ENCODE data around the gene HLF. TPM values are rescaled to one million over a fixed set of nuclear protein-coding genes. Genes with fewer than 3 reads are reported as not detected.

HLF gene
- total and polyA plus RNA-seq, 2 of the 4 experiments (the other 2 are of a cell fraction) = 0.18 TPM; not detected in 1

- Histone ChIP-seq H3K23ac (ENCODE audit: low read depth, low read length) (no peak overlapping the region), H3K36me3 (ENCODE audit: control insufficient read depth, insufficient read depth, low read length) (no peaks in the 10 kb centered on the region), H3K4me2 (ENCODE audit: low read depth, low read length) (no peak overlapping the region), H2AFZ (replicated peaks; ENCODE audit: low read length, poor library complexity) (no peak overlapping the region), H4K91ac (ENCODE audit: insufficient read depth, low read depth, low read length) (no peak overlapping the region), H3K9ac (ENCODE audit: low read depth, low read length) (no peak overlapping the region), H4K5ac (ENCODE audit: low read depth, low read length) (no peak overlapping the region), H3K27me3 (ENCODE audit: control insufficient read depth, insufficient read depth, low read length) (no peaks in the 10 kb centered on the region; the same call in 1 of the 2 replicates), H2BK5ac (ENCODE audit: low read depth, low read length, poor library complexity, severe bottlenecking) (no peak overlapping the region), H4K20me1 (ENCODE audit: insufficient read depth, low read length) (no peaks in the 10 kb centered on the region), H3K18ac (ENCODE audit: low read depth, low read length) (no peak overlapping the region), H3K56ac (ENCODE audit: extremely low read depth, insufficient read depth, low read length) (no peak overlapping the region), H3K79me1 (ENCODE audit: low read depth in 1 of 2, low read length in 2 of 2) (no peaks in the 10 kb centered on the region), H3K9me1 (ENCODE audit: insufficient read depth, low read length) (no peaks in the 10 kb centered on the region), H2BK15ac (ENCODE audit: low read depth, low read length) (no peak overlapping the region), H3K27ac (ENCODE audit: insufficient read depth, low read length) (no peak overlapping the region), H2BK120ac (ENCODE audit: low read depth, low read length) (no peak overlapping the region), H2AK9ac (replicated peaks; ENCODE audit: low read depth, low read length, poor library complexity) (no peak overlapping the region), H3K14ac (replicated peaks; ENCODE audit: low read depth, low read length) (no peak overlapping the region), H3K4me3 (ENCODE audit: insufficient read depth, low read depth, low read length) (no peak overlapping the region), H4K8ac (ENCODE audit: low read depth in 2 of 2, low read length in 2 of 2) (no peak overlapping the region), H3K4me1 (ENCODE audit: control insufficient read depth, insufficient read depth, low read length) (no peaks in the 10 kb centered on the region), H3K9me3 (ENCODE audit: control insufficient read depth, insufficient read depth, low read length) (no peaks in the 10 kb centered on the region), H2AK5ac (ENCODE audit: low read depth, low read length) (no peak overlapping the region), H2BK20ac (ENCODE audit: low read depth, low read length) (no peak overlapping the region), H3K4ac (ENCODE audit: low read depth, low read length) (no peak overlapping the region)
- ChIA-PET POLR2A (ENCODE audit: unreplicated experiment) (interaction anchor here (0.6 kb wide), 1 partner anchor 29 kb away, joined by 5 read pairs; no protein-coding TSS in a partner anchor), CTCF (no interaction called here)
- intact Hi-C loops (cut with micrococcal nuclease) = no loop called here
- dilution Hi-C loops (cut with HindIII; ENCODE audit: low sequenced_read_pairs, unreplicated experiment) = no loop called here
- ATAC-seq (ENCODE audit: low read depth) (no peak), DNase-seq (no peak)
- no TSS peak for BruUV-seq (replicated peaks)
- in situ Hi-C loops (cut with MboI; ENCODE audit: low sequenced_read_pairs) = no loop called here
- no CpG with 5 or more reads among the region's 3 CpGs for WGBS, 2 experiments (ENCODE audit: extremely low coverage in 2 of 2, insufficient read length in 1 of 2)
- no peak for TF ChIP-seq ELK1 (IDR thresholded peaks at IDR 0.05; ENCODE audit: borderline replicate concordance, low read depth, low read length)
- no peak for TF ChIP-seq RCOR1 (IDR thresholded peaks at IDR 0.05; ENCODE audit: insufficient replicate concordance, low read length)
- TF ChIP-seq RAD21 (IDR thresholded peaks at IDR 0.05; ENCODE audit: low read length) = no peak
- TF ChIP-seq NFE2L2 (IDR thresholded peaks at IDR 0.05; ENCODE audit: low read depth, low read length) = no peak
- TF ChIP-seq CEBPB (IDR thresholded peaks at IDR 0.05; ENCODE audit: low read depth, low read length) = no peak
- no peak for TF ChIP-seq SMC3 (IDR thresholded peaks at IDR 0.05; ENCODE audit: low read depth, low read length)
- no peak for TF ChIP-seq BHLHE40 (IDR thresholded peaks at IDR 0.05; ENCODE audit: low read depth, low read length)
- no peak for TF ChIP-seq MAFK (IDR thresholded peaks at IDR 0.05; ENCODE audit: low read depth, low read length)
- no peak for TF ChIP-seq MAZ (IDR thresholded peaks at IDR 0.05; ENCODE audit: borderline replicate concordance, low read depth, low read length)
- no peak for TF ChIP-seq POLR2A (IDR thresholded peaks at IDR 0.05; ENCODE audit: low read depth, low read length)
- no peak for TF ChIP-seq FOS (IDR thresholded peaks at IDR 0.05; ENCODE audit: low read depth, low read length)
- no peak for TF ChIP-seq CHD1 (IDR thresholded peaks at IDR 0.05; ENCODE audit: low read depth, low read length)
- TF ChIP-seq, protein P1, sequence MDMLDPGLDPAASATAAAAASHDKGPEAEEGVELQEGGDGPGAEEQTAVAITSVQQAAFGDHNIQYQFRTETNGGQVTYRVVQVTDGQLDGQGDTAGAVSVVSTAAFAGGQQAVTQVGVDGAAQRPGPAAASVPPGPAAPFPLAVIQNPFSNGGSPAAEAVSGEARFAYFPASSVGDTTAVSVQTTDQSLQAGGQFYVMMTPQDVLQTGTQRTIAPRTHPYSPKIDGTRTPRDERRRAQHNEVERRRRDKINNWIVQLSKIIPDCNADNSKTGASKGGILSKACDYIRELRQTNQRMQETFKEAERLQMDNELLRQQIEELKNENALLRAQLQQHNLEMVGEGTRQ (IDR thresholded peaks at IDR 0.05; ENCODE audit: low read depth, low read length) = no peak
- TF ChIP-seq, protein P2, sequence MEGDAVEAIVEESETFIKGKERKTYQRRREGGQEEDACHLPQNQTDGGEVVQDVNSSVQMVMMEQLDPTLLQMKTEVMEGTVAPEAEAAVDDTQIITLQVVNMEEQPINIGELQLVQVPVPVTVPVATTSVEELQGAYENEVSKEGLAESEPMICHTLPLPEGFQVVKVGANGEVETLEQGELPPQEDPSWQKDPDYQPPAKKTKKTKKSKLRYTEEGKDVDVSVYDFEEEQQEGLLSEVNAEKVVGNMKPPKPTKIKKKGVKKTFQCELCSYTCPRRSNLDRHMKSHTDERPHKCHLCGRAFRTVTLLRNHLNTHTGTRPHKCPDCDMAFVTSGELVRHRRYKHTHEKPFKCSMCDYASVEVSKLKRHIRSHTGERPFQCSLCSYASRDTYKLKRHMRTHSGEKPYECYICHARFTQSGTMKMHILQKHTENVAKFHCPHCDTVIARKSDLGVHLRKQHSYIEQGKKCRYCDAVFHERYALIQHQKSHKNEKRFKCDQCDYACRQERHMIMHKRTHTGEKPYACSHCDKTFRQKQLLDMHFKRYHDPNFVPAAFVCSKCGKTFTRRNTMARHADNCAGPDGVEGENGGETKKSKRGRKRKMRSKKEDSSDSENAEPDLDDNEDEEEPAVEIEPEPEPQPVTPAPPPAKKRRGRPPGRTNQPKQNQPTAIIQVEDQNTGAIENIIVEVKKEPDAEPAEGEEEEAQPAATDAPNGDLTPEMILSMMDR (conservative IDR thresholded peaks at IDR 0.05; ENCODE audit: low read depth, low read length) = no peak
- TF ChIP-seq RFX5 (IDR thresholded peaks at IDR 0.05; ENCODE audit: low read depth, low read length) = no peak
- no peak for TF ChIP-seq MXI1 (IDR thresholded peaks at IDR 0.05; ENCODE audit: borderline replicate concordance, low read depth, low read length)
These were observed 44.8 kb upstream of the HLF start for GRCh38 chr17:55219934-55220333.

All from IMR-90 (cell line).